ENCODE measurements around the gene FAM161B.
"Not testable (repeated sequence)": the region's sequence is repeated elsewhere in the genome, so short reads cannot be mapped to it uniquely, and the experiment has no call there.

FAM161B gene, protein sequence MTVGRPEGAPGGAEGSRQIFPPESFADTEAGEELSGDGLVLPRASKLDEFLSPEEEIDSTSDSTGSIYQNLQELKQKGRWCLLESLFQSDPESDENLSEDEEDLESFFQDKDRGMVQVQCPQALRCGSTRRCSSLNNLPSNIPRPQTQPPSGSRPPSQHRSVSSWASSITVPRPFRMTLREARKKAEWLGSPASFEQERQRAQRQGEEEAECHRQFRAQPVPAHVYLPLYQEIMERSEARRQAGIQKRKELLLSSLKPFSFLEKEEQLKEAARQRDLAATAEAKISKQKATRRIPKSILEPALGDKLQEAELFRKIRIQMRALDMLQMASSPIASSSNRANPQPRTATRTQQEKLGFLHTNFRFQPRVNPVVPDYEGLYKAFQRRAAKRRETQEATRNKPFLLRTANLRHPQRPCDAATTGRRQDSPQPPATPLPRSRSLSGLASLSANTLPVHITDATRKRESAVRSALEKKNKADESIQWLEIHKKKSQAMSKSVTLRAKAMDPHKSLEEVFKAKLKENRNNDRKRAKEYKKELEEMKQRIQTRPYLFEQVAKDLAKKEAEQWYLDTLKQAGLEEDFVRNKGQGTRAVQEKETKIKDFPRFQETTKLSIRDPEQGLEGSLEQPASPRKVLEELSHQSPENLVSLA

DNA sequence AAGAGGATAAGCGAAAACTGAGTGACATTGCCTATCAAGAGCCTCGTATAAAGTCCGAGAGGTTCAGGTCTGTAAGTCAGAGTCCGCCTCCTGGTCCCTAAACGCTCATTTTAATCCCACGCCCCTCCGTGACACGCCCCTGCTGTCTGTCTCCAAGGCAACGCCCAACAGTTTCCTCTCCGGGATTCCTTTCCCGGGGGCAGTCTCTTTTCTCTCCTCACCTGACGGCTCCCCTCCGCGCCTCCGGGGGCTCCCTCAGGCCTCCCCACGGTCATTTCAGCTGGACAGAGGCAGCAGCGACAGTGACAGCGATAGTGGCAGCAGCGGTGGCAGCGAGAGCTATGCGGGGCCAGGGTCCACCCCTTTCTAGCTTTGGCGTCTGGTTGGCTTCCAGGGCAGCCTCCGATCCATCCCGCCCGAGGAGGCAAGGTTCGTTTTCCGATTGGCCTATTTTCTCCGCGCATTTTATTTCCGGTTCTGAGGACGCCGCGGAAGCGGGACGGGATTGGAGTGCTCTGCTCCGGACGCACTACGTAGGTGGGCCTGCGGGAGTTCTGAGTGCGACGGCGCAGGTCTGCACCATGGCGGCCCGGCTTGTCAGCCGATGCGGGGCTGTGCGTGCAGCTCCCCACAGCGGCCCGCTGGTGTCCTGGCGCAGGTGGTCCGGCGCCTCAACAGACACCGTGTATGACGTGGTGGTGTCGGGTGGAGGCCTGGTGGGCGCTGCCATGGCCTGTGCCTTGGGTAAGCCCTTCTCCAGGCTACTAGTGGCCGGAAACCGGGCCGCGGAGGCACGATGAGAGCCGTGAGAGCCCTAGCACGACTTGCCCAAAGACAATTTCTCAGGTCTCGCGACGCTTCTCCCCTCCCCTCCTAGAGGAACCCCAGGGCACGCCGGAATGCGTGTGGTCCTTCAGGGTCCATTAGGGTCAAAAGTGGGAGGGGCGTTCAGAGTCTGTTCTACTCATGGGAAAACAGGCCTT is at the start of gene FAM161B, which contains the start of gene COQ6:
TSS of gene FAM161B (minus strand) at position 343 of the 983 bp plus-strand sequence. CDS start at position 275, 68 bp downstream.
TSS of gene COQ6 (plus strand) at position 551 of the 983 bp plus-strand sequence. CDS start at position 582, 31 bp downstream.
- Histone ChIP-seq H3K9me3 (ENCODE audit: control insufficient read depth, insufficient read depth, low read length) (no peaks in the 10 kb centered on the region), H3K4me3 (ENCODE audit: low read depth, low read length) (peak within 1 kb of the TSS; percentile 87), H3K27ac (ENCODE audit: low read depth, low read length) (peak within 1 kb of the TSS; percentile 99), H3K9ac (ENCODE audit: low read depth, low read length) (peak within 1 kb of the TSS; percentile 87), H3K36me3 (ENCODE audit: control insufficient read depth, insufficient read depth, low read length) (peaks cover 9% of the 10 kb centered on the region; the same call in 1 of the 2 replicates), H3K4me1 (ENCODE audit: control insufficient read depth, insufficient read depth, low read length) (no peaks in the 10 kb centered on the region), H3K27me3 (ENCODE audit: control insufficient read depth, insufficient read depth, low read length) (no peaks in the 10 kb centered on the region)

GRCh38 chr14:73998726-73999125 is 48.8 kb upstream of the FAM161B start:
- Histone ChIP-seq H3K4me3 (ENCODE audit: low read depth, low read length) (no peak overlapping the region), H3K9me3 (ENCODE audit: control insufficient read depth, insufficient read depth, low read length) (no peaks in the 10 kb centered on the region), H3K4me1 (ENCODE audit: control insufficient read depth, insufficient read depth, low read length) (no peaks in the 10 kb centered on the region), H3K9ac (ENCODE audit: low read depth, low read length) (no peak overlapping the region), H3K36me3 (ENCODE audit: control insufficient read depth, insufficient read depth, low read length) (peaks cover 7% of the 10 kb centered on the region), H3K27ac (ENCODE audit: low read depth, low read length) (no peak overlapping the region), H3K27me3 (ENCODE audit: control insufficient read depth, insufficient read depth, low read length) (no peaks in the 10 kb centered on the region)

- no peaks in the 10 kb centered on the region for H3K27me3 ChIP-seq (ENCODE audit: control insufficient read depth, insufficient read depth, low read length)
- H3K4me1 ChIP-seq (ENCODE audit: control insufficient read depth, insufficient read depth, low read length), result no peaks in the 10 kb centered on the region
- no peak overlapping the region for H3K4me3 ChIP-seq (ENCODE audit: low read depth, low read length)
- no peak overlapping the region for H3K9ac ChIP-seq (ENCODE audit: low read depth, low read length)
- H3K9me3 ChIP-seq (ENCODE audit: control insufficient read depth, insufficient read depth, low read length), result no peaks in the 10 kb centered on the region
- peaks cover 5% of the 10 kb centered on the region for H3K36me3 ChIP-seq (ENCODE audit: control insufficient read depth, insufficient read depth, low read length)
- no peak overlapping the region for H3K27ac ChIP-seq (ENCODE audit: low read depth, low read length)
These were observed 48.1 kb upstream of the FAM161B start for GRCh38 chr14:73997944-73998447.

DNA sequence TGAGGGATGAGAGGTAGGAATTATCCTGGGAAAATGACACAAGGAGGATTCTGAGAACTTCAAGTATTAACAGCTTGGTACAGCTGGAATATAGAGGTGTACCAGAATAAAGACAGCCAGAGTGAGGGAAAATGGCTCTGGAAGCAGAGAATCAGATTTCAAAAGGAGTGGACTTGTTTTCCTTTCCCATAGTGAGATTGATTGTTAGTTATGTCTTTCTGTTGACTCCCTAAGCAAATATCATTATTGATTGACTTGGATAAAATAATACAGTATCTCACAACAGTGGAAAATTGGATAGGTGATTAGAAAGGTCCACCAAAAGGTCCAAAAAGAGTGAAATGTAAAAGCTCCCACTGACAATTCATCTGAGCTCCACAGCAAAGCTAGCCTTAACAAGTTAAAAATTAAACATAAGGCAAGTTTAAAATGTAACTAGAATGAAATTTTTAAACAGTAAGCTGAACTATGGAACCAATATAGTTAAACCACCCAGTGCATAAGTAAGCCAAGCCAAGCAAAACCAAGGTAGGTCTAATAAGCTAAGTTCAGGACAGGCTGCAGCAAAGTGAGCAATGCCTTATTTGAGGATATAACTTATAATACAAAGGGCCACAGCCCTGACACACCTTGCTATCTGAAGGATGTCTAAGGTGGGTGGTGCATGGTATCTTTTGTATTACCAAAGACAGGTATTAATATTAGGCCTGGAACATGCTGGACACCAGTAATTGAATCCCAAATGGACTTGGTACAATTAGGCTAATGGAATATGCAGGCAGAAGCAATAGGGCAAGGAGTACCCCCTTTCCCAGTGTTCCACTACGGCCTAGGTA is 47.4 kb upstream of the FAM161B start:
- no peaks in the 10 kb centered on the region for H3K4me1 ChIP-seq (ENCODE audit: control insufficient read depth, insufficient read depth, low read length)
- H3K4me3 ChIP-seq (ENCODE audit: low read depth, low read length), result no peak overlapping the region
- peaks cover 6% of the 10 kb centered on the region for H3K36me3 ChIP-seq (ENCODE audit: control insufficient read depth, insufficient read depth, low read length)
- no peaks in the 10 kb centered on the region for H3K9me3 ChIP-seq (ENCODE audit: control insufficient read depth, insufficient read depth, low read length)
- H3K27me3 ChIP-seq (ENCODE audit: control insufficient read depth, insufficient read depth, low read length), result no peaks in the 10 kb centered on the region
- H3K9ac ChIP-seq (ENCODE audit: low read depth, low read length), result no peak overlapping the region
- H3K27ac ChIP-seq (ENCODE audit: low read depth, low read length), result no peak overlapping the region

GRCh38 chr14:73996731-73997107 is 46.8 kb upstream of the FAM161B start:
- no peak overlapping the region for H3K27ac ChIP-seq (ENCODE audit: low read depth, low read length)
- no peaks in the 10 kb centered on the region for H3K4me1 ChIP-seq (ENCODE audit: control insufficient read depth, insufficient read depth, low read length)
- H3K27me3 ChIP-seq (ENCODE audit: control insufficient read depth, insufficient read depth, low read length), result no peaks in the 10 kb centered on the region
- no peak overlapping the region for H3K4me3 ChIP-seq (ENCODE audit: low read depth, low read length)
- H3K9me3 ChIP-seq (ENCODE audit: control insufficient read depth, insufficient read depth, low read length), result no peaks in the 10 kb centered on the region
- H3K36me3 ChIP-seq (ENCODE audit: control insufficient read depth, insufficient read depth, low read length), result peaks cover 6% of the 10 kb centered on the region
- H3K9ac ChIP-seq (ENCODE audit: low read depth, low read length), result no peak overlapping the region

DNA sequence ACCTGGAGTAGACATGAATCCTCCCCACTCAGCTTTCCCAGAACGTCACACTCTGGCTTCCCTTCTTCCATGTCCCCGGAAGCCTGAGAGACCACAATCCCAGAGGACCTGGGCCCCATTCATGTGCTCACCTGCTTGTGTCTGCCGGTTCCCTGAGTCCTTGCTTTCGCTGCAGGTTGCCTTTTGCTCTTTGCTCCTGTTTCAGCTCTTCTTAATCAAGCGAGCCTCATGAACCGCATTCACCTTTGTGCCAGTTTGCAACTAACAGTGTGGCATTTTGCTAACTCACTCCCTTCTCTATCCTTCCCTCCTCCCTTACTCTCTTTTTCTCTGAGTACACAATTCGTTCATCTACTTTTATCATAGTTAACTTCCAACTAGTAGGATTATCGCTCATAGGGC is 46.1 kb upstream of the FAM161B start:
- Histone ChIP-seq H3K4me3 (ENCODE audit: low read depth, low read length) (no peak overlapping the region), H3K9ac (ENCODE audit: low read depth, low read length) (no peak overlapping the region), H3K4me1 (ENCODE audit: control insufficient read depth, insufficient read depth, low read length) (no peaks in the 10 kb centered on the region), H3K9me3 (ENCODE audit: control insufficient read depth, insufficient read depth, low read length) (no peaks in the 10 kb centered on the region), H3K27me3 (ENCODE audit: control insufficient read depth, insufficient read depth, low read length) (no peaks in the 10 kb centered on the region), H3K27ac (ENCODE audit: low read depth, low read length) (no peak overlapping the region), H3K36me3 (ENCODE audit: control insufficient read depth, insufficient read depth, low read length) (peaks cover 6% of the 10 kb centered on the region)

DNA sequence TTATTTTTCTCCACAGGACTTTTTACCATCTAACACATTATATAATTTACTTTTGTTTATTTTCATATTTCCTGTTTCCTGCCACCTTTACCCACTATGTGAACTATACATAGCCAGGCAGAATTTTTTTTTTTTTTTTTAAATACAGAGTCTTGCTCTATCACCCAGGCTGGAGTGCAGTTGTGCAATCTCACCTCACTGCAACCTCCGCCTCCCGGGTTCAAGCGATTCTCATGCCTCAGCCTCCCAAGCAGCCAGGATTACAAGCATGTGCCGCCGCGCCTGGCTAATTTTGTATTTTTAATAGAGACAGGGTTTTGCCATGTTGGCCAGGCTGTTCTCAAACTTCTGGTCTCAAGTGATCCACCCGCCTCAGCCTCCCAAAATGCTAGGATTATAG is 45.0 kb upstream of the FAM161B start:
- H3K9ac ChIP-seq (ENCODE audit: low read depth, low read length); H3K4me3 ChIP-seq (ENCODE audit: low read depth, low read length); H3K27ac ChIP-seq (ENCODE audit: low read depth, low read length); H3K4me1 ChIP-seq (ENCODE audit: control insufficient read depth, insufficient read depth, low read length); H3K27me3 ChIP-seq (ENCODE audit: control insufficient read depth, insufficient read depth, low read length); H3K36me3 ChIP-seq (ENCODE audit: control insufficient read depth, insufficient read depth, low read length); H3K9me3 ChIP-seq (ENCODE audit: control insufficient read depth, insufficient read depth, low read length): not testable (repeated sequence)

GRCh38 chr14:73991092-73991491 is 41.2 kb upstream of the FAM161B start:
- Histone ChIP-seq H3K36me3 (ENCODE audit: control insufficient read depth, insufficient read depth, low read length) (peaks cover 15% of the 10 kb centered on the region), H3K4me3 (ENCODE audit: low read depth, low read length) (no peak overlapping the region), H3K4me1 (ENCODE audit: control insufficient read depth, insufficient read depth, low read length) (no peaks in the 10 kb centered on the region), H3K27me3 (ENCODE audit: control insufficient read depth, insufficient read depth, low read length) (no peaks in the 10 kb centered on the region), H3K27ac (ENCODE audit: low read depth, low read length) (no peak overlapping the region), H3K9me3 (ENCODE audit: control insufficient read depth, insufficient read depth, low read length) (no peaks in the 10 kb centered on the region), H3K9ac (ENCODE audit: low read depth, low read length) (no peak overlapping the region)

GRCh38 chr14:73988656-73989055 is 38.8 kb upstream of the FAM161B start:
- not testable (repeated sequence) for H3K4me3 ChIP-seq (ENCODE audit: low read depth, low read length); H3K9me3 ChIP-seq (ENCODE audit: control insufficient read depth, insufficient read depth, low read length); H3K4me1 ChIP-seq (ENCODE audit: control insufficient read depth, insufficient read depth, low read length); H3K27me3 ChIP-seq (ENCODE audit: control insufficient read depth, insufficient read depth, low read length); H3K9ac ChIP-seq (ENCODE audit: low read depth, low read length); H3K27ac ChIP-seq (ENCODE audit: low read depth, low read length)
- peaks cover 17% of the 10 kb centered on the region for H3K36me3 ChIP-seq (ENCODE audit: control insufficient read depth, insufficient read depth, low read length)

DNA sequence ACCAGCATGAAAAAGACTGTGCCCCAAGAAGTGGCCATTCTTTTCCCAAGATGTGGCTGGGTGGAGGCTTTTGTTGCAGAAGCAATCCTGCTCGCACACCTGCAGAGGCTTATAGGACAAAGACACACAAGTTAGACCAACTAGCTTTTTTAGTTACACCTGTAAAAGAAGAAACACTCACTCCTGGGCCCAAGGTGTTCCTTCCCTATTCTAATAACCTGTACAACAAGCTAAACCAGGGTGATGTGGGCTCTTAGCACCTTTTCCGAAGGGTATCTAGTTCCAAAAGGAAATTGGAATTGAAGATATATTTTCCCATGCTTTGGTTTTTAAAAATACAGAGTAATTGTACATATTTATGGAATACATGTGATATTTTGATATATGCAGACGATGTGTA is 38.2 kb upstream of the FAM161B start:
- H3K4me1 ChIP-seq (ENCODE audit: control insufficient read depth, insufficient read depth, low read length), result no peaks in the 10 kb centered on the region
- H3K27me3 ChIP-seq (ENCODE audit: control insufficient read depth, insufficient read depth, low read length), result no peaks in the 10 kb centered on the region
- no peak overlapping the region for H3K4me3 ChIP-seq (ENCODE audit: low read depth, low read length)
- H3K36me3 ChIP-seq (ENCODE audit: control insufficient read depth, insufficient read depth, low read length), result peaks cover 15% of the 10 kb centered on the region
- no peak overlapping the region for H3K27ac ChIP-seq (ENCODE audit: low read depth, low read length)
- no peak overlapping the region for H3K9ac ChIP-seq (ENCODE audit: low read depth, low read length)
- no peaks in the 10 kb centered on the region for H3K9me3 ChIP-seq (ENCODE audit: control insufficient read depth, insufficient read depth, low read length)
